Liver (tissue), 9 donors: ENCODE results near the gene SH2D7. TPM values are rescaled to one million over a fixed set of nuclear protein-coding genes. Genes with fewer than 3 reads are reported as not detected.

ENCODE experiments used
- DNase-seq: peaks from one replicate; pipeline ENCODE4 v3.0.0-alpha.2; 2017; ENCODE audit warnings: low spot score
- H3K27ac ChIP-seq, 2 donors: one replicate each; pipeline ENCODE4 v1.7.0; 2013; ENCODE audit warnings: inconsistent platforms in 2 of 2, low read length in 2 of 2, control low read depth in 1 of 2, low read depth in 1 of 2, mild to moderate bottlenecking in 1 of 2
- H3K27me3 ChIP-seq, 4 donors: one replicate each; pipeline versions ENCODE4 v1.6.1 to v1.7.0; 2013; ENCODE audit warnings: low read length in 3 of 4, inconsistent platforms in 1 of 4, mild to moderate bottlenecking in 1 of 4, moderate library complexity in 1 of 4; ENCODE audit not compliant: control insufficient read depth in 4 of 4, insufficient read depth in 4 of 4
- H3K36me3 ChIP-seq, 4 donors: one replicate each; pipeline versions ENCODE4 v1.6.1 to v1.7.0; 2013; ENCODE audit warnings: low read length in 3 of 4, mild to moderate bottlenecking in 3 of 4, low read depth in 1 of 4, moderate library complexity in 1 of 4; ENCODE audit not compliant: control insufficient read depth in 4 of 4, insufficient read depth in 3 of 4
- H3K4me1 ChIP-seq, 4 donors: one replicate each; pipeline versions ENCODE4 v1.6.1 to v1.7.0; 2013; ENCODE audit warnings: low read length in 3 of 4, mild to moderate bottlenecking in 3 of 4, moderate library complexity in 1 of 4; ENCODE audit not compliant: control insufficient read depth in 4 of 4, insufficient read depth in 4 of 4
- H3K4me3 ChIP-seq, 3 donors: one replicate each; pipeline versions ENCODE4 v1.6.1 to v1.7.0; 2013; ENCODE audit warnings: low read length in 3 of 3, control low read depth in 1 of 3, low read depth in 1 of 3, mild to moderate bottlenecking in 1 of 3
- H3K9ac ChIP-seq, 2 donors: one replicate each; pipeline ENCODE4 v1.7.0; 2013; ENCODE audit warnings: low read length in 2 of 2, mild to moderate bottlenecking in 2 of 2, moderate library complexity in 2 of 2, control low read depth in 1 of 2, low read depth in 1 of 2
- H3K9me3 ChIP-seq, 4 donors: one replicate each; pipeline versions ENCODE4 v1.6.1 to v1.7.0; 2013; ENCODE audit warnings: low read length in 3 of 4; ENCODE audit not compliant: control insufficient read depth in 4 of 4
- ATF3 ChIP-seq: IDR thresholded peaks from 2 replicates; pipeline ENCODE4 v1.6.1; 2016; ENCODE audit warnings: antibody characterized with exemption
- CTCF ChIP-seq: fragments of 150-350 bp; IDR thresholded peaks from 2 replicates; pipeline ENCODE4 v1.5.1; 2017; ENCODE audit warnings: improper control_type of control experiment, low read depth, low read length; ENCODE audit not compliant: missing input control
- EGR1 ChIP-seq, 2 donors: IDR thresholded peaks; 2 replicates each; pipeline ENCODE4 v1.6.1; 2016 to 2018; ENCODE audit warnings: antibody characterized with exemption in 2 of 2, low read depth in 2 of 2
- FOXA1 ChIP-seq: IDR thresholded peaks from 2 replicates; pipeline ENCODE4 v1.6.1; 2016; ENCODE audit warnings: antibody characterized with exemption
- GABPA ChIP-seq, 2 donors: IDR thresholded peaks in 1 of 2; conservative IDR thresholded peaks in 1 of 2; 2 replicates each; pipeline ENCODE4 v1.6.1; 2016; ENCODE audit warnings: antibody characterized with exemption in 2 of 2, mild to moderate bottlenecking in 1 of 2, moderate library complexity in 1 of 2
- HNF4G ChIP-seq: IDR thresholded peaks from 2 replicates; pipeline ENCODE4 v1.6.1; 2016; ENCODE audit warnings: antibody characterized with exemption
- JUND ChIP-seq, 2 donors: IDR thresholded peaks; 2 replicates each; pipeline ENCODE4 v1.6.1; 2016; ENCODE audit warnings: antibody characterized with exemption in 2 of 2
- RAD21 ChIP-seq, 2 donors: IDR thresholded peaks; 2 replicates each; pipeline ENCODE4 v1.6.1; 2016; ENCODE audit warnings: antibody characterized with exemption in 2 of 2, mild to moderate bottlenecking in 2 of 2
- REST ChIP-seq: IDR thresholded peaks from 2 replicates; pipeline ENCODE4 v1.6.1; 2016; ENCODE audit warnings: antibody characterized with exemption, mild to moderate bottlenecking
- RXRA ChIP-seq, 2 donors: IDR thresholded peaks; 2 replicates each; pipeline ENCODE4 v1.6.1; 2017 to 2018; ENCODE audit warnings: antibody characterized with exemption in 2 of 2, mild to moderate bottlenecking in 1 of 2
- SP1 ChIP-seq: IDR thresholded peaks from 2 replicates; pipeline ENCODE4 v1.6.1; 2018; ENCODE audit warnings: antibody characterized with exemption, mild to moderate bottlenecking
- TAF1 ChIP-seq: conservative IDR thresholded peaks from 2 replicates; pipeline ENCODE4 v1.6.1; 2016; ENCODE audit warnings: antibody characterized with exemption, mild to moderate bottlenecking
- ZBTB33 ChIP-seq: IDR thresholded peaks from 2 replicates; pipeline ENCODE4 v1.6.1; 2016; ENCODE audit warnings: antibody characterized with exemption
- WGBS: extraction: QIAGEN DNeasy Blood & Tissue Kit; methylation state at CpG from one replicate; pipeline ENCODE4 v1.1.7; 2013; 5-methylcytosine and 5-hydroxymethylcytosine counted together
- polyA plus RNA-seq, 2 donors: library from polyadenylated mRNA; stranded (reverse) in 1 of 2; unstranded in 1 of 2; fragments of 200-250 nt in 1 of 2; fragments of >200 nt in 1 of 2; fragmentation: Nextera tagmentation in 1 of 2; extraction: Ambion mirVana in 1 of 2; gene quantifications; one replicate each; pipeline versions ENCODE4 v1.2.1 to v1.2.3, GENCODE V29; 2013 to 2015
- total RNA-seq, 2 donors: library from RNA; depleted of rRNA; stranded (reverse); fragments of >200 nt; gene quantifications; one replicate each; pipeline ENCODE4 v1.2.3, GENCODE V29; 2014
- donor health status: healthy.
- donor health status: healthy.
- donor health status: healthy.
- donor health status: healthy.
- donor health status: healthy.

SH2D7 gene
- total and polyA plus RNA-seq, 4 donors = not detected

GRCh38 chr15:78056714-78057269, 35.6 kb upstream of the SH2D7 start:
- Histone ChIP-seq H3K27me3 (no peaks in the 10 kb centered on the region), H3K9ac (peak overlapping the region in 1 of 2 donors; percentile 64), H3K4me3 (no peak overlapping the region), H3K27ac (peak overlapping the region; percentile 76 to 82), H3K9me3 (no peaks in the 10 kb centered on the region), H3K36me3 (peaks cover 0 to 17% (median 0%) of the 10 kb centered on the region in 4 donors), H3K4me1 (peaks cover 17 to 69% (median 51%) of the 10 kb centered on the region in 4 donors)
- 29% methylated on average over 2 of the region's 2 CpGs for WGBS
- TF ChIP-seq JUND (IDR thresholded peaks at IDR 0.05) (peak in 1 of 2 donors; percentile 10), REST (no peak)
- DNase-seq = no peak

GRCh38 chr15:78057803-78058202, 34.6 kb upstream of the SH2D7 start:
- WGBS = 80% methylated on average over 5 of the region's 5 CpGs
- DNase-seq = no peak
- peaks cover 14 to 63% (median 52%) of the 10 kb centered on the region in 4 donors for H3K4me1 ChIP-seq

More at GRCh38 chr15:78057803-78058202, 34.6 kb upstream of the SH2D7 start:
- TF ChIP-seq ZBTB33 = no peak
- no peak for TF ChIP-seq HNF4G
- no peak for TF ChIP-seq ATF3
- TF ChIP-seq RAD21 (IDR thresholded peaks at IDR 0.05) = no peak
- no peak for TF ChIP-seq FOXA1
- no peak for TF ChIP-seq SP1
- TF ChIP-seq CTCF = no peak
- TF ChIP-seq EGR1 (IDR thresholded peaks at IDR 0.05; ENCODE audit: low read depth in 2 of 2) = no peak
- no peak for TF ChIP-seq GABPA (IDR thresholded peaks at IDR 0.05 in 1 of 2, conservative IDR thresholded peaks at IDR 0.05 in 1 of 2)
- no peak for TF ChIP-seq TAF1
- TF ChIP-seq REST = no peak
- no peak for TF ChIP-seq RXRA (IDR thresholded peaks at IDR 0.05)
- no peak for TF ChIP-seq JUND (IDR thresholded peaks at IDR 0.05)
- H3K9me3 ChIP-seq = no peaks in the 10 kb centered on the region
- H3K27me3 ChIP-seq = no peaks in the 10 kb centered on the region
- H3K36me3 ChIP-seq = peaks cover 0 to 8% (median 0%) of the 10 kb centered on the region in 4 donors
- H3K27ac ChIP-seq = peak overlapping the region; percentile 76 to 82
- H3K4me3 ChIP-seq = no peak overlapping the region
- H3K9ac ChIP-seq = no peak overlapping the region
